NAMALWA (cell line): Measurements from ENCODE around the gene INF2.

Experiments used
- DNase-seq: peaks from one replicate; pipeline ENCODE4 v3.0.0-alpha.2; 2015; ENCODE audit warnings: low spot score

The INF2 gene

DNA sequence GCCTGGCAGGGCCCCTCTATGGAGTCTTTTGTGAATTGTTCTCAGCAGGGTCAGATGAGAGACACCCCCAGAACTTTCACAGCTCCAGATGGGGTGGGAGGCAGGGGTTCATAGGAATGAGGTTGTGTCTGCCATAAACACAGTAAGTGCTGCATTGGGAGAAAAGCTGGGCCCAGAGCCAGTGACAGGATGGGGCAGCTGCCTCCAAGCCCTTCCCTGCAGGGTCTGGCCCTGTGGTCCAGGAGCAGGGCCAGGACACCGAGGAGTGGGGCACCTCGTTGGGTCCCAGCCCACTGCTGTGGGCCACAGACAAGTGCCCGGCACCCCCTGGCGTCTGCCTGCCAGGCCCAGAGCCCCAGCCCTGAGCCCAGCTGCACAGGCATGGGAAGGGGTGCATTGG, 13.3 kb downstream of the INF2 start:
- DNase-seq: no peak

DNA sequence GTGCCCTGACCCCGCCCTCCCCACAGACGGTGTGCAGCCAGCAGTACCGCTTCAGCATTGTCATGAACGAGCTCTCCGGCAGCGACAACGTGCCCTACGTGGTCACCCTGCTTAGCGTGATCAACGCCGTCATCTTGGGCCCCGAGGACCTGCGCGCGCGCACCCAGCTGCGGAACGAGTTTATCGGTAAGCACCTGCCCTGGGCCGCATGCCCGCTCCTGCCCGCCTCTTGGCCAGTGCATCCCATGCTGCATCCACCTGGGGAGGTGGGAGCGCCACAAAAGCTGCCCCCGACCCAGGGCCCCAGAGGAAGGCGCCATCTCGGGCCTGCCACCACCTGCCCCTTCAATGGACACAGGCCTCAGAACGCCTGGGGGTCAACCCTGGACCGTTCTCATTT, 13.9 kb downstream of the INF2 start:
- DNase-seq: no peak

DNA sequence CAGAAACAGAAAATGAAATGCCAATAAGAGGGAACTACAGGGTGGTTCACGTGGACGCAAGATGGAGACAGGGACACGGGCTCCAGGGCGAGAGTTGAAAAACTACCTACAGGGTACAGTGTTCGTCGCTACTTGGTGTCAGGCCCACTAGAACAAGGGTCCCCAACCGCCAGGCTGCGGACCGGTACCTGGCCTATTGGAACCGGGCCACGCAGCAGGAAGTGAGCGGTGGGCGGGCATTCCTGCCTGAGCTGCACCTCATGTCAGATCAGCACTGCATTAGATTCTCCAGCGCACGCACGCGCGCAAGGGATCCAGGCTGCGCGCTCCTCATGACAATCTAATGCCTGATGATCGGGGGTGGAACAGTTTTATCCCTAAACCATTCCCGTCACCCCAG, 14.8 kb downstream of the INF2 start:
- DNase-seq: no peak

DNA sequence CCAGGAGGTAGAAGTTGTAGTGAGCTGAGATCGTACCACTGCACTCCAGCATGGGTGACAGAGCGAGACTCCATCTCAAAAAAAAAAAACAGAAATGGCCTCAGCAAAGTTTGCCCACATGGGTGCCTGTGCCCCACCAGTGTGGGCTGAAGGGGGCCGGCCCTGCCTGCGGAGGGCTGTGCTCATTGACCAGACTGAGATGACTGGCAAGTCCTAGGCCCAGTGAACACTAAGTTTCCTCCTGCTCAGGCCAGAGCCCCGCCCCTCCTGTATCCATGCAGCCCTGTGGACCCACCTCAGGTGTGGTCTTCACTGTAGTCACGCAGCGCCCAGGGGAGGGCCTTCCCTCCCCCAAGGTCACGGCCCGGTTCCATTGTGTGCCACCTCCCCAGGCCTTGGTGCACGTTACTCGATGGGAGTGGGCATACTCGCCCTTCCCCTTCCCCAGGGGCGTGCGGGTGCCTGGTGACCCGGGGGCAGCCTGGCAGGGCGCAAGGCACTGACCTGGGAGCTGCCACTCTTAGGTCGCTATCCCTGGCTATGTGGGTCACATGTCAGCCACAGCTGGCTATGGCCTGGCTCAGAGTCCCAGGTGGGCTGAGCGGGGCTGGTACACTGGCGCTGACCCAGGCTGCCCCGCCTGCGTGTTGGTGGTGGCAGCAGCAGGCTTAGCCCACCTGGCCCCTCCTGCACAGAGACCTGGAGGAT, 16.1 kb downstream of the INF2 start:
- peak; percentile 59 for DNase-seq

DNA sequence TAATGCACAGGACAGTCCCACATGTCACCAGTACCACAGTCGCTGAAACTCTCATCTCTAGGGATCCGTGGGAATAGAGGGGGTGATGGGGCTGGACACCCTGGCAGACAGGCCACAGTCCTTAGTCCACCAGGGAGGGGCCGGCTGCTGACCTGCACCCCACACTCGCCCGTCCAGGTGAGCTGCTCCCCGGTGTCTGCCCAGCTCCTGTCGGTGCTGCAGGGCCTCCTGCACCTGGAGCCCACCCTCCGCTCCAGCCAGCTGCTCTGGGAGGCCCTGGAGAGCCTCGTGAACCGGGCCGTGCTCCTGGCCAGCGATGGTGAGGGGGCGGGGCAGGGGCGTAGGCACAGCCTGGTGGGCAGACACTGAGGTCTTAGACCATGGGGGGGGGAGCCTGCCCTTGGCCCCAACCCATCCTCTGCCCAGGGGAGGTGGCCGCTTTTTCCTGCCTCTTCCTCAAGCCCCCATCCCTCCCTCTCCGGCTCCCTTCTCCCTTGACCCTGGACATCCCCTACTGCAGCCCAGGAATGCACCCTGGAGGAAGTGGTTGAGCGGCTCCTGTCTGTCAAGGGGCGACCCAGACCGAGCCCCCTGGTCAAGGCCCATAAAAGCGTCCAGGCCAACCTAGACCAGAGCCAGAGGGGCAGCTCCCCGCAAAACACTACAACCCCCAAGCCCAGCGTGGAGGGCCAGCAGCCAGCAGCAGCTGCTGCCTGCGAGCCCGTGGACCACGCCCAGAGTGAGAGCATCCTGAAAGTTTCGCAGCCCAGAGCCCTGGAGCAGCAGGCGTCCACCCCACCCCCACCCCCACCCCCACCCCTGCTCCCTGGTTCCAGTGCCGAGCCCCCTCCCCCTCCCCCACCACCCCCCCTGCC, 17.6 kb downstream of the INF2 start:
- no peak for DNase-seq

DNA sequence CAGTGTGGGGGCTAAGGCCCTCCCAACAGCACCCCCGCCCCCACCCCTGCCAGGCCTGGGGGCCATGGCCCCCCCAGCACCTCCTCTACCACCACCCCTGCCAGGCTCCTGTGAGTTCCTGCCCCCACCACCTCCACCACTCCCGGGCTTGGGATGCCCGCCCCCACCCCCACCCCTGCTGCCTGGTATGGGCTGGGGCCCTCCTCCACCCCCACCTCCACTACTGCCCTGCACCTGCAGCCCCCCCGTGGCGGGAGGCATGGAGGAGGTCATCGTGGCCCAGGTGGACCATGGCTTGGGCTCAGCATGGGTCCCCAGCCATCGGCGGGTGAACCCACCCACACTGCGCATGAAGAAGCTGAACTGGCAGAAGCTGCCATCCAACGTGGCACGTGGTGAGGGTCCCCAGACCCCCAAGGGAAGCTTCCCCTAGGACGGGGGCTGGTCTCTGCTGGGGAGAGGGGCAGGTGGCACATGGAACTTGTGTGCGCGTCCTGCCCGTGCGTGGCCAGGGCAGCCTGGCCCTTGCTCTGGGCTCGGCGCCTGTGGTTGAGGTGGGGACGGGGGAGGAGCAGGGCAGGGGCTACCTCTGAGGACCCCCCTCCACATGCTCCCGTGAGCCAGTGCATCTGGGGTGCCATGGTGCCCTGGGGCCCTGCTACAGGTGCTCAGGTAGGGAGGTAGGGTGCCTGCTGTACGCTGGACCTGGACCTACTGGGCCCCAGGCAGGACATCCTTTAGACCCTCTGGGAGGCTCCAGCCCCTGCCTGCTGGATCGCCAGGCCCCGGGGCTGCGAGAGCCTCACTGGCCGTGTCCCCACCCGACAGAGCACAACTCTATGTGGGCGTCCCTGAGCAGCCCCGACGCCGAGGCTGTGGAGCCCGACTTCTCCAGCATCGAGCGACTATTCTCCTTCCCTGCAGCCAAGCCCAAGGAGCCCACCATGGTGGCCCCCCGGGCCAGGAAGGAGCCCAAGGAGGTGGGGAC, 18.5 kb downstream of the INF2 start:
- DNase-seq: no peak

DNA sequence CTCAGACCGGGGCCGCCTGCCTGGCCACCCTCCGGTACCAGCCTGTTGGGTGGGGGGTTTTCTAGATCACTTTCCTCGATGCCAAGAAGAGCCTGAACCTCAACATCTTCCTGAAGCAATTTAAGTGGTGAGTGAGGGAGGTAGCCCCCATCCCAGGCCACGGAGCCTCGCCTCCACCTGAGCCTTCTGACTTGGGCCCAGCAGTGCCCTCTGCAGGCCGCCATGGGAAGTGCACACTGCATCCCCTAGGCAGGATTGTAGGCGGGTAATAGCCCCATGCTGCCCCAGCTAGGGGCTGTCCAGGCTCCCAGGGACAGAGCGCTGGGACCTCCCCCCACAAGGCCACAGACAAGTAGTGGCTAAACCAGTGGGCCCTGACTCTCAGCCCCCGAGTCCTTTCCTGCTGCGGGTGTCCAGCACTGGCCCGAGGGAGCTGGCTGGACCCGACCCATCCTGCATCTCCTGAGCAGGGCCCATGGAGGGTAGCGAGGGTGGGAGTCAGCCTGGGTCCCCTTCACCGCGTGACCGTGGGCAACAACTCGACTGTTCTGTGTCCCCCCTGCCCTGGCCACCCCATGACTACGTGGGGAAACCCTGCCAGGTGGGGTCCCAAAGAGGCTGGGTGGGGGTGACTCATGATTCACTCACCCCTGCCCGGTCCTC, 19.3 kb downstream of the INF2 start:
- peak; percentile 84 for DNase-seq

DNA sequence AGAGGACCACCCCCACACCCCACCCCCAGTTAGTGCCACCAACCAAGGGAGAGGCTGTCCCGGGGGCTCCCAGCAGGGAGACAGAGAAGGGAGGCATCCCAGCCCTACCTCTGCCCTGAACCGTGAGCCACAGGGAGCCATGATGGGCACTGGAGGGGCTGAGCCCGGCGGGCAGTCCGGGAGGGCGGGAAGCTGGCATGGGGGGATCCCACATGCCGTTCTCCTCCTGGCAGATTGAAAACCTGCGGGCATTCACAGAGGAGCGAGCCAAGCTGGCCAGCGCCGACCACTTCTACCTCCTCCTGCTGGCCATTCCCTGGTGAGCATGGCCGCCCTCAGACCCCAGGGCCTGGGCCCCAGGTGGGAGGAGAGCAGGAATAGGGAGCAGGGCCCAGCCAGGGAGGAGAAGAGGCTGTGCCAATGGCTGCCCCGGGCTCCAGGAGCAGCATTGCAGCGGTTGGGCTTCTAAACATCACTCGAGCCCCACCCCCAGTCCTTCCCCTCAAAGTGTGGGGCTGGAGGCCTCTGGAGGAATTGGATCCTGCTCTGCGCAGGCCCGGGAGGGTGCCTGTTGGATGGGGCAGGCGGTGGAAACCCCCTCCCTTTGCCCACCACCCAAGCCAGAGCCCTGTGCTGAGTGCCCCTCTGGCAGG, 20.1 kb downstream of the INF2 start:
- no peak for DNase-seq

DNA sequence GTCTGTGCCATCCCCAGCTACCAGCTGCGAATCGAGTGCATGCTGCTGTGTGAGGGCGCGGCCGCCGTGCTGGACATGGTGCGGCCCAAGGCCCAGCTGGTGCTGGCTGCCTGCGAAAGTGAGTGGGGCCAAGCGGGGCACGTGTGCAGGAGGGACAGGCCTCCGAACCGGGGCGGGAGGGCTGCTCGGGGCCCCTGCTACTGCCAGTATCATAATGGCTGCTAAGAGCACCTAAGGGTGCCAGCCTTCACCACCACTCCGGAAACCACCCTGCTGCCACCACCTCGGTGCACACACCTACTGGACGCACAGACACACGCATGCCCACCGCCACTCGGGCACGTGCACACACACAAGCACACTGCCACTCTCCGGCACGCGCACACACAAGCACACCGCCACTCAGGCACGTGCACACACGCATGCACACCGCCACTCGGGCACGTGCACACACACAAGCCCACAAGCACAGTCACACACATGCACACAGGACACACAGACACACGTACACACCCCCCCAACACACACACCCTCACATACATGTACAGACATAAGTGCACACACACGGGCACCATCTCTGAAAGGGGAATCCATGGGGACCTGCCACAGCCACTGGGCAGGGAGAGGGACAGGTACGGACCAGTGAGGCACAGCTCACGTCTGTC, 20.8 kb downstream of the INF2 start:
- no peak for DNase-seq

DNA sequence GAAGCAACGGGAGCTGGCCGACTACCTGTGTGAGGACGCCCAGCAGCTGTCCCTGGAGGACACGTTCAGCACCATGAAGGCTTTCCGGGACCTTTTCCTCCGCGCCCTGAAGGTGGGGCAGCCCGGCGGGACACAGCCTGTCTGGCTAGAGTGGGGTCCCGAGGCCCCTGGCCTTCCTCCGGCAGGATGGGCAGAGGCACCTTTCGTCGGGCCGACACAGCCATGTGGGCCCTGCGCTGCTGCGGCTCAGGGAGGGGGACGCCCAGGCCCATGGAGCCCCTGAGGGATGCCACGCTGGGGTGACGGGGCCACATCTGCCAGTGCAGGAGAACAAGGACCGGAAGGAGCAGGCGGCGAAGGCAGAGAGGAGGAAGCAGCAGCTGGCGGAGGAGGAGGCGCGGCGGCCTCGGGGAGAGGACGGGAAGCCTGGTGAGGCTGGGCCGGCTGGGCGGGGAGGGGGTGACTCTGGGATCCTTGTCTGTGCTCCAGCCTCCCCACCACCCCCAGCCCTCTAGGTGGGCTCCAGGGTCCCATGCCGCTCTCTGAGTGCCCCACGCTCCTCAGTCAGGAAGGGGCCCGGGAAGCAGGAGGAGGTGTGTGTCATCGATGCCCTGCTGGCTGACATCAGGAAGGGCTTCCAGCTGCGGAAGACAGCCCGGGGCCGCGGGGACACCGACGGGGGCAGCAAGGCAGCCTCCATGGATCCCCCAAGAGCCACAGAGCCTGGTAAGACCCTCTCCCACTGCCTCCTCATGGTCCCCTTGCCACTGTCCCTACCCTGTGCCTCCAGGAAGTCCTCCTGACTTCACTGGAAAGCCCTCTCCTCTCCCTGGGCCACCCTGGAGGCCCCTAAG, 23.7 kb downstream of the INF2 start:
- no peak for DNase-seq

DNA sequence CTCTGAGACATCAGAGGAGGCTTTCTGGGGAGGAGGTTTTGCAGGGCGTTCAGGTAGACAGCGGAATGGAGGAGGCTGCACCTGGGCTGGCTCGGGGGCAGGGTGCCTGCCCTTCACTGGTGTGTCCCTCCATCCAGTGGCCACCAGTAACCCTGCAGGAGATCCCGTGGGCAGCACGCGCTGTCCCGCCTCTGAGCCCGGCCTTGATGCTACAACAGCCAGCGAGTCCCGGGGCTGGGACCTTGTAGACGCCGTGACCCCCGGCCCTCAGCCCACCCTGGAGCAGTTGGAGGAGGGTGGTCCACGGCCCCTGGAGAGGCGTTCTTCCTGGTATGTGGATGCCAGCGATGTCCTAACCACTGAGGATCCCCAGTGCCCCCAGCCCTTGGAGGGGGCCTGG, 24.6 kb downstream of the INF2 start:
- DNase-seq: no peak

DNA sequence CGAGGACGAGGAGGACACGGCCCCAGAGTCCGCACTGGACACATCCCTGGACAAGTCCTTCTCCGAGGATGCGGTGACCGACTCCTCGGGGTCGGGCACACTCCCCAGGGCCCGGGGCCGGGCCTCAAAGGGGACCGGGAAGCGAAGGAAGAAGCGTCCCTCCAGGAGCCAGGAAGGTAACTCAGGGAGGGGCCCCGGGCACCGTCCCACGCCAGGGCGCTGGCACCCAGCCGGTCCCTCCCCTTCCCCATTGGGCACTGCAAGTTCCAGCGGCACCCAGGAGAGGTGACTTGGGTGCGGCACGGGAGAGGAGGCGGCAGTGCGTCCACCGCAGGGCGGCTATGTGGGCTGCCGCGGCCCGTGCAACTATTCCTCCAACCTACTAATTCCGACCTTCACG, 25.3 kb downstream of the INF2 start:
- no peak for DNase-seq

DNA sequence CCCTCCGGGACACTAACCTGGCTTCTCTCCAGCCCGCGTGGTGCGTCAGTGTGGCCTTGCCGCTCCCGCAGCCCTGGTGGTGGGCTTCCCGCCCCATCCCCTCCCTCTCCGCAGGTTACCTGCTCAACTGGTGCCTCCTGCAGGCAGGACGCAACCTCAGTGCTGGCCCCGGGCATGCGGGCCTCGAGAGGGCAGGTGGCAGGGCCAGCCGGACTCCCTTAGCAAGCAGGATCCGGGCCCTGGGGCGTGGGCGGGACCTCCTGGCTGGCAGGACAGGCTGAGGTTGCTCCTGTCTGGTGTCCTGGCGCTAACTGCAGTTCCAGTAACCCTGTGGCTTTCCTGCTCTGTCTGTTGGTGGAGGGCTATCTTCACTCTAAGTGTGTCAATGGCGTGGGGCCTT, 26.0 kb downstream of the INF2 start:
- DNase-seq: no peak

DNA sequence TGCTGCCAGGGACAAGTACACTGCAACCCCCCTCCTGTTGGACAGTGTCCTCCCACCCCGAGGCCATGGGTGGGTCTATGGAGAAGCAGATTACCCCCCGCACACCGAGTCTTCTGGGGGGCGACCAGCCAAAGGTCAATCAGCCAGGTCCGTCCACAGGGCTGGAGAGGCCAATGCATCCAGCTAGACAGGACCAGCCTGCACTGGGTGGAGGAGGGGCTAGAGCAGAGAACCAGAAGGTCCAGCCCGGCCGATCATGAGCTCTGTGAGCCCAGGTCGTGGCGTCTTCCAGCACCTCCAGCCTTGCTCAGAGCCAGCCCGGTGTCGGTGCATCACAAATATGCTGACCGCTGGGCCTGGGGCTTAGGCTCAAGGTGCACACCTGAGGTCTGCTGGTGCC, 26.5 kb downstream of the INF2 start:
- no peak for DNase-seq

DNA sequence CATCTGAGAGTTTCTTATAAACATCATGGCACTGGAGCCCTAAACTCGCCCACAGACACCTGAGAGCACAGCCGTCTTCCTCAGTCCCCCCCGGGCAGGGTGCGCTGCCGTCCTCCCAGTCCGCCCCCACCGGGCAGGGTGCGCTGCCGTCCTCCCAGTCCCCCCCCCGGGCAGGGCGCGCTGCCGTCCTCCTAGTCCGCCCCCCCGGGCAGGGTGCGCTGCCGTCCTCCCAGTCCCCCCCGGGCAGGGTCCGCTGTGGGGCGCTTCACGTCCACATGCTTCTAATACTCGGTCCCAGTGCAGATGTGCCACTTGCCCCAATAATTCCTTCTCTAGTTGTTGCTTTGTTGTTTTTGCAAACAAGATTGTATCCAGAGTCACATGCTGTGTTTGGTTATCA, 27.7 kb downstream of the INF2 start:
- DNase-seq: no peak

DNA sequence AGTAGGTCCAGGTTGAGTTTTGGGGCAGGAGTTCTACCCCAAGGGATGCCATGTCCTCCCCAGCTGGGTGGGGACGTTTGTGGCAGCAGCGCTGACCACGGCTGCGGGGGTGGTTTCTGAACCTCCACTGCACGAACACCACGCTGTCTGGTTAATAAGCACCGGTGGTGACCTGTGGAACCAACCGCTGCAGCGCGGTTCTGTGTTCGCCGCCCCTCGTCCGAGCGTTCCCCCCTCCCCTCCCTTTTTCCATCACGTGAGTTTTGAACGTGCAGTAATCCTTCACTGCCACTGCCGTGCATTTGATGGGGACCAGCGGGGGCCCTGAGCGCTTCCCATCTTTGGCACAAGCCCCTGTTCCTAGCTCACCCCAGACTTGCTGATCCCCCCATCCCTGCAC, 28.2 kb downstream of the INF2 start:
- DNase-seq: no peak

DNA sequence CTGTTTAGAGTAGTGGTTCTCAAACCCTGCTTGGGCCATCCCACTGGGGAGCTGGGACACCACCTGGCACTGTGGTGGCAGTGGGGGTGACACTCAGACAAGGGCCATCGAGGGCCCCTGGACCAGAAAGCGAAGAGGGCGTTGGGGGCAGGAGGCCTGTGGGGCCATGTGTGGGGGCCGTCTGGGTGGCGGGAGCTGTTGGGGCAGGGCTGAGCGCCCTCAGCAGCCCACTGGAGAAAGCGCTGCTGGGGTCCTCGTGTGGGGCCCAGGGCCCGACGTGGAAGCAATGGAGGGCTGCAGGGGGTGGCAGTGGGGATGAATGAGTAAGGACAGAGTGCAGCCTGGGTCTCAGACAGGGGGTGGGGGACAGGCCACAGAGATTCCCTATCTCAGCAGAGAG, 28.7 kb downstream of the INF2 start:
- DNase-seq: no peak

DNA sequence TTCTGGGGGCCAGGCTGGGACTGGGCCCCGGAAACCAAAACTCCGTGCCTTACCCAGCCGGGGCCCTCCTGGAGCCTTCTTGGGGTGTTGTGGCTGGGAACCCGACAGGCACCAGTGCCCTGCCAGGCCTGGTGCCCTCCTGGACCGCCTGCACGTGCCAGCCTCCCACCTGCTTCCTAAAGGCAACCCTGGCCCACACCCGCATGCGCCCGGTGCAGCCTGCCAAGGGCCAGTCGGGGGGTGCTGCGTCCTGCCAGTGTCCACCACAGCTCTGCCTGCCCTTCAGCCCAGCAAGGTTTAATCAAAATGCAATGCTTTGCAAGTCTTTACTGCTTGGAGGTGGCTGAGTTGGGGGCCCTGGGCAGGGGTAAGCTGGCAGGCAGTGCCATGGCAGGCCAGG, 29.5 kb downstream of the INF2 start:
- DNase-seq: no peak

DNA sequence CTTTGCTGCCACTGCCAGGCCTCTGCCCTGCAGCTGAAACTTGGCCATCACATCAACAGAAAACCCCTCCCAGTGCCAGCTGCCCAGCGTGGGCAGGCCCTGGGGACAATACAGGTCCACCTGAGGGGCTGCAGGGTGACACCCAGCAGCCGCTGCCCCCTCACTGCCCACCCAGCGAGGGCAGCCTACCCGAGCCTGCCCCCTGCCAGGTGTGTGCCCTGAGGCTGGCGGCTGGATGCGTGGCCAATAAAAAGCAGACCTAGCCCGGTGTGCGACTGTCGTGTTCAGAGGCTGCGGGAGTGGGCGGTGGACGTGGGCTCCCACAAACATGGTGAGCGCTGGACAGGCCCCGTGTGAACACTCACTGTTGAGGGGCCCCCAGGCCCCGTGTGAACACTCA, 29.9 kb downstream of the INF2 start:
- DNase-seq: no peak
